Measurements from ENCODE around the gene CCSER1. TPM values are rescaled to one million over a fixed set of nuclear protein-coding genes. Genes with fewer than 3 reads are reported as not detected.

Gene CCSER1
- total RNA-seq, 1 donor from 2014 or later, result 8.4 TPM

- H3K4me3 ChIP-seq, result no peak overlapping the region
- TF ChIP-seq CTCF (IDR thresholded peaks at IDR 0.05), result no peak
Observed at GRCh38 chr4:90187148-90187884, 60.1 kb downstream of the CCSER1 start.

DNA sequence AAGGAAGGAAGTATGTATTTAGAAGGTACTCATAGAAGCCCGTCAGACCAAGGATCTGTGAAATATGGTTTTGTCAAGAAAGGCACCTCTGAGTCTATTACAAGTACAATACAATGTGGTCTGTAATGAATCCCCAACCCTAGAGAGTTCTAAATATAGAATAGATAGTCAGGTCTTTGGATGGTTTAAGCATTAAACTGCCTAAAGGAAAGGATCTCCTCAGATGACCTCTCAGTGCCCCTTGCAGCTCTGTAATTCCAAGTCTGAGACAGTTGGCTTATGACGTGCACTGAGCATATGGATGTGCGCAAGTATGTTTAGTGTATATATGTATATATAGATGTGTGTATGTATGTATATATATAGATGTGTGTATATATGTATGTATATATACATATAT lies 62.0 kb downstream of the CCSER1 start:
- no peak for TF ChIP-seq CTCF (IDR thresholded peaks at IDR 0.05)
- H3K4me1 ChIP-seq, result no peaks in the 10 kb centered on the region
- no peak for DNase-seq
- intact Hi-C loops (cut with DNase I), result no loop called here
- H3K27me3 ChIP-seq (ENCODE audit: low read depth), result no peaks in the 10 kb centered on the region
- no peaks in the 10 kb centered on the region for H3K9me3 ChIP-seq
- no peaks in the 10 kb centered on the region for H3K36me3 ChIP-seq
- no peak for ATAC-seq
- no peak overlapping the region for H3K4me3 ChIP-seq
- no peak overlapping the region for H3K27ac ChIP-seq

More at GRCh38 chr4:90187148-90187884, 60.1 kb downstream of the CCSER1 start:
- intact Hi-C loops (cut with DNase I), result no loop called here
- Histone ChIP-seq H3K27ac (no peak overlapping the region), H3K27me3 (ENCODE audit: low read depth) (no peaks in the 10 kb centered on the region), H3K9me3 (no peaks in the 10 kb centered on the region), H3K4me1 (no peaks in the 10 kb centered on the region), H3K36me3 (no peaks in the 10 kb centered on the region)
- no peak for DNase-seq
- no peak for ATAC-seq

DNA sequence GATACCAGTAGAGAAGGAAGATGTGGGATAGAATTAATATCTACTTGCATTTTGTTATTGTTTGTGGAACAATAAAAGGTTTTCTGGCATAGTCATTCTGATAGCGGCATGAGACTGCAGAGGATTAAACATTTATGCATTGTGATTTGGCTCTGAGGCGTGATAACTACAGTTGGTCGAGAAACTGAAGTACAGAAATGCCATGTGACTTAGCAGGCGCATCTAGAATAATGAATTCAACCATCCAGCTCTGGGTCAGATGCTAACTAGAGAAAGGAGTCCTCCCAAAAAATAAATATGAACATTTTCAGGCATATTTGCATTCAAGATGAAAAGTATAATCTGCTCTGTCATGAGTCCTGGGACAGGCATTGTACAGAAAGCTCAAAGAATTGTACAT lies 62.8 kb downstream of the CCSER1 start:
- Histone ChIP-seq H3K4me1 (no peaks in the 10 kb centered on the region), H3K4me3 (no peak overlapping the region), H3K9me3 (no peaks in the 10 kb centered on the region), H3K36me3 (no peaks in the 10 kb centered on the region), H3K27me3 (ENCODE audit: low read depth) (no peaks in the 10 kb centered on the region), H3K27ac (no peak overlapping the region)
- no peak for DNase-seq
- intact Hi-C loops (cut with DNase I), result no loop called here
- no peak for ATAC-seq
- TF ChIP-seq CTCF (IDR thresholded peaks at IDR 0.05), result no peak

DNA sequence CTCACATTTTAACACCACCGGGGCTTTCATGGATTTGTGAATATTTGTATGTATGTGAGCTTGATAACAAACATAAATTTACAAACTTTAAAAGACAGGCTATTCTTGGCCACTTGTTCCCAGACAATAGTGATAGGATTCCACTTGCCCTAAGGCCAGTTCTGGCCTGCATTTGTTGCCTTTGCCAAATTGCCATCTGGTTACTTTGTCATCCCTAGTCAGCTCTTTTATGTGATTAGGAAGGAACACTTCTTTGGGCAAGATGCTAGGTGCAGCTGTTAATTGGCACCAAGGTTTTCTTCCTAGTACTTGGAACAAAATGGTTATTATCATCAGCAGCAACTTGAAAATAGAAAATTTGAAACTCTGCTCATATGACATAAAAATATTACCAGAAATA lies 63.3 kb downstream of the CCSER1 start:
- intact Hi-C loops (cut with DNase I), result no loop called here
- H3K27ac ChIP-seq, result no peak overlapping the region
- H3K27me3 ChIP-seq (ENCODE audit: low read depth), result no peaks in the 10 kb centered on the region
- H3K36me3 ChIP-seq, result no peaks in the 10 kb centered on the region
- H3K9me3 ChIP-seq, result no peaks in the 10 kb centered on the region
- no peak for TF ChIP-seq CTCF (IDR thresholded peaks at IDR 0.05)
- DNase-seq (no peak), ATAC-seq (no peak)
- no peak overlapping the region for H3K4me3 ChIP-seq
- H3K4me1 ChIP-seq, result no peaks in the 10 kb centered on the region

GRCh38 chr4:90198086-90198847 lies 71.1 kb downstream of the CCSER1 start:
- TF ChIP-seq CTCF (IDR thresholded peaks at IDR 0.05), result no peak
- Histone ChIP-seq H3K4me3 (no peak overlapping the region), H3K36me3 (no peaks in the 10 kb centered on the region), H3K27me3 (ENCODE audit: low read depth) (no peaks in the 10 kb centered on the region), H3K9me3 (no peaks in the 10 kb centered on the region), H3K27ac (no peak overlapping the region), H3K4me1 (no peaks in the 10 kb centered on the region)
- intact Hi-C loops (cut with DNase I), result no loop called here
- ATAC-seq, result no peak
- no peak for DNase-seq
